Panc1 (cell line): Measurements from ENCODE around the gene MTURN. TPM values are rescaled to one million over a fixed set of nuclear protein-coding genes. Genes with fewer than 3 reads are reported as not detected.

Experiments used
- ATAC-seq: fragments of 200-7000 bp; cut with Tn5 transposase; 2 replicates; pipeline ENCODE4 v1.9.1; 2020; ENCODE audit warnings: mild to moderate bottlenecking, moderate library complexity
- BruUV-seq: library from RNA; stranded (reverse); fragments of 400-500 nt; replicated peaks from 2 replicates; lab custom pipeline; 2021; lab: Mats Ljungman, UMichigan
- CTCF ChIA-PET: fragments of 300-600 bp; sonication (Branson Sonifier 250); formaldehyde crosslinking; loops from one replicate; lab custom pipeline; 2022; ENCODE audit warnings: antibody characterized with exemption; lab: Charles Lee
- POLR2A ChIA-PET: fragments of 300-600 bp; sonication (Branson Sonifier 250); formaldehyde crosslinking; loops from one replicate; lab custom pipeline; 2022; ENCODE audit warnings: antibody characterized with exemption; lab: Charles Lee
- DNase-seq: peaks from one replicate; pipeline ENCODE4 v3.0.0-alpha.2; 2010; ENCODE audit warnings: low read depth, low spot score
- H3K27ac ChIP-seq: 2 replicates; pipeline ENCODE4 v1.5.1; 2011; ENCODE audit warnings: mild to moderate bottlenecking, low read length, inconsistent platforms
- H3K27me3 ChIP-seq: fragments of 200-500 bp; sonication (Bioruptor generic); 2 replicates; pipeline ENCODE4 v1.6.0; 2014; ENCODE audit warnings: low read length, inconsistent platforms; ENCODE audit not compliant: control insufficient read depth, insufficient read depth
- H3K36me3 ChIP-seq: fragments of 200-500 bp; sonication (Bioruptor generic); 2 replicates; pipeline ENCODE4 v1.5.1; 2014; ENCODE audit warnings: inconsistent platforms, mild to moderate bottlenecking, low read length, moderate library complexity; ENCODE audit not compliant: control insufficient read depth, insufficient read depth
- H3K4me1 ChIP-seq: 2 replicates; pipeline ENCODE4 v1.5.1; 2011; ENCODE audit warnings: inconsistent platforms, mild to moderate bottlenecking, low read length, moderate library complexity; ENCODE audit not compliant: control insufficient read depth, insufficient read depth
- H3K4me3 ChIP-seq, 2 experiments: 2 replicates each; pipeline ENCODE4 v1.5.1; 2011 to 2012; ENCODE audit warnings: low read depth in 2 of 2, low read length in 2 of 2, mild to moderate bottlenecking in 2 of 2, inconsistent platforms in 1 of 2, moderate library complexity in 1 of 2
- H3K9me3 ChIP-seq: fragments of 200-500 bp; sonication (Bioruptor generic); 2 replicates; pipeline ENCODE4 v1.5.1; 2014; ENCODE audit warnings: low read depth, mild to moderate bottlenecking, inconsistent platforms, low read length, moderate library complexity; ENCODE audit not compliant: control insufficient read depth, insufficient read depth
- CTCF ChIP-seq: fragments of 450-650 bp; IDR thresholded peaks from 2 replicates; pipeline ENCODE4 v1.5.1; 2017; ENCODE audit warnings: mild to moderate bottlenecking
- POLR2AphosphoS5 ChIP-seq: IDR thresholded peaks from 2 replicates; pipeline ENCODE4 v1.6.1; 2012; ENCODE audit warnings: mild to moderate bottlenecking, low read depth, low read length, moderate library complexity
- REST ChIP-seq, 2 experiments: IDR thresholded peaks; 2 replicates each; pipeline ENCODE4 v1.6.1; 2011 to 2012; ENCODE audit warnings: low read depth in 2 of 2, control low read depth in 1 of 2, low read length in 1 of 2, mild to moderate bottlenecking in 1 of 2, moderate library complexity in 1 of 2; ENCODE audit not compliant: insufficient read depth in 1 of 2
- SIN3A ChIP-seq: IDR thresholded peaks from 2 replicates; pipeline ENCODE4 v1.6.1; 2012; ENCODE audit warnings: low read depth, mild to moderate bottlenecking, low read length, moderate library complexity, borderline replicate concordance; ENCODE audit not compliant: insufficient read depth
- TCF7L2 ChIP-seq: IDR thresholded peaks from 2 replicates; pipeline ENCODE4 v1.6.1; 2011; ENCODE audit warnings: mild to moderate bottlenecking, low read depth, low read length, inconsistent platforms
- in situ Hi-C: cut with HindIII; loops from 2 replicates; pipeline ENCODE4 v1.10.0; 2016; ENCODE audit warnings: low sequenced_read_pairs, low pct_unique_long_range_greater_than_20kb
- intact Hi-C: fragments of 100-400 bp; cut with micrococcal nuclease; formaldehyde crosslinking; loops from one replicate; pipeline ENCODE4 v1.10.0; 2022; ENCODE audit not compliant: unreplicated experiment
- total RNA-seq: library from RNA; stranded (reverse); gene quantifications from one replicate; pipeline ENCODE4 v1.2.1, GENCODE V29; 2021; ENCODE audit not compliant: unreplicated experiment

The MTURN gene
- total RNA-seq, 1 experiment from 2014 or later: 1.2 TPM

- intact Hi-C loops: loop anchor here (5.0 kb wide), 3 partner anchors 115 to 400 kb away; no protein-coding TSS in a partner anchor
- in situ Hi-C loops: no loop called here
- BruUV-seq: no TSS peak
- H3K4me3 ChIP-seq: no peak overlapping the region
- no peak overlapping the region for H3K27ac ChIP-seq
- no peak for DNase-seq
- no peaks in the 10 kb centered on the region for H3K9me3 ChIP-seq
- ChIA-PET CTCF (interaction anchor here (0.5 to 0.6 kb wide), 2 partner anchors 114 to 645 kb away, joined by 3 to 8 read pairs; no protein-coding TSS in a partner anchor), POLR2A (no interaction called here)
- no peak for ATAC-seq
- H3K4me1 ChIP-seq: peaks cover 10% of the 10 kb centered on the region
- no peak for TF ChIP-seq POLR2AphosphoS5
- TF ChIP-seq TCF7L2: no peak
- no peak for TF ChIP-seq CTCF
- TF ChIP-seq REST (IDR thresholded peaks at IDR 0.05; ENCODE audit: insufficient read depth in 1 of 2, low read depth in 2 of 2, low read length in 1 of 2): no peak
- no peak for TF ChIP-seq SIN3A
- no peaks in the 10 kb centered on the region for H3K36me3 ChIP-seq
- peaks cover 5% of the 10 kb centered on the region; the same call in 1 of the 2 replicates for H3K27me3 ChIP-seq
Measured at GRCh38 chr7:30162133-30162532, 27.3 kb downstream of the MTURN start.

GRCh38 chr7:30162622-30163124 is 27.9 kb downstream of the MTURN start:
- intact Hi-C loops: loop anchor here (5.0 kb wide), 3 partner anchors 115 to 400 kb away; no protein-coding TSS in a partner anchor
- Histone ChIP-seq H3K36me3 (no peaks in the 10 kb centered on the region), H3K27ac (no peak overlapping the region), H3K27me3 (peaks cover 5% of the 10 kb centered on the region; the same call in 1 of the 2 replicates), H3K4me1 (peaks cover 10% of the 10 kb centered on the region), H3K9me3 (no peaks in the 10 kb centered on the region), H3K4me3 (no peak overlapping the region)
- ChIA-PET POLR2A (no interaction called here), CTCF (no interaction called here)
- BruUV-seq: no TSS peak
- in situ Hi-C loops: no loop called here
- TF ChIP-seq REST (IDR thresholded peaks at IDR 0.05; ENCODE audit: insufficient read depth in 1 of 2, low read depth in 2 of 2, low read length in 1 of 2): no peak
- no peak for TF ChIP-seq CTCF
- TF ChIP-seq POLR2AphosphoS5: no peak
- no peak for TF ChIP-seq SIN3A
- no peak for TF ChIP-seq TCF7L2
- DNase-seq: no peak
- no peak for ATAC-seq
